ENCODE measurements around the gene NPBWR2. TPM values are rescaled to one million over a fixed set of nuclear protein-coding genes. Genes with fewer than 3 reads are reported as not detected.

The NPBWR2 gene
- total and polyA plus RNA-seq, 2 donors (not counting 3 experiments of a cell fraction or from before 2014, with no cell fraction given): not detected

DNA sequence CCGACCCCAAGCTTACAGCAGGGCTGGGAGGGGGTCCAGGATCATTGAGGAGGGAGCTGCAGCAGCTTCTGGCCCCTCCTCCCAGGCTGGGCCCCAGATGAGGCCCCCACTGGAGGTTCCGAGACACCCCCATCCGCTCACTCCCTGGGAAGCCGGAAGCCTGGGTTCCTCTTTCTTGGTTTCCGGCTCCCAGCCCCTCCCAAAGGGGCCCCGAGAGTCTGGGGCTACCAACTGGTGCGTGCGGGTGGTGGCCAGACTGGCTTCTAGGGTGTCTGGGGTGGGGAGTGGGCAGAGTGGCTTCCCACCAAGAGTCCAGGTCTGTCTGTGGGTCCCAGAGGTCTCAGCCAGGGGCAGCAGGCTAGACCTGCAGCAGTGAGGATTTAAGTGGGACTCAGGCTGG is 30.3 kb downstream of the NPBWR2 start:
- POLR2A ChIA-PET: no interaction called here
- H3K27me3 ChIP-seq (ENCODE audit: control insufficient read depth in 2 of 2, insufficient read depth in 2 of 2, low read length in 2 of 2): no peaks in the 10 kb centered on the region

More for the DNA sequence above, 30.3 kb downstream of the NPBWR2 start:
- BruUV-seq (replicated peaks): no TSS peak
- H3K79me2 ChIP-seq (ENCODE audit: control insufficient read depth, insufficient read depth, low read length): peaks cover 6% of the 10 kb centered on the region
- intact Hi-C loops (cut with micrococcal nuclease): no loop called here
- no peak overlapping the region for H3K4me3 ChIP-seq (replicated peaks in 1 of 3; ENCODE audit: insufficient read depth in 1 of 3, low read depth in 1 of 3, low read length in 3 of 3)
- peaks cover 14% of the 10 kb centered on the region for H3K4me1 ChIP-seq (ENCODE audit: control insufficient read depth, extremely low read depth, insufficient read depth, low read length)
- no peak overlapping the region for H3K4me2 ChIP-seq (ENCODE audit: insufficient read depth, low read length)
- CTCF ChIA-PET: no interaction called here
- H3K9me3 ChIP-seq (replicated peaks; ENCODE audit: control insufficient read depth, insufficient read depth, low read length): no peaks in the 10 kb centered on the region
- H2AFZ ChIP-seq (ENCODE audit: low read depth, low read length): no peak overlapping the region
- no peaks in the 10 kb centered on the region for H4K20me1 ChIP-seq (replicated peaks; ENCODE audit: control insufficient read depth, extremely low read depth, insufficient read depth, low read length)
- no peak overlapping the region for H3K9ac ChIP-seq (replicated peaks; ENCODE audit: extremely low read depth, insufficient read depth, low read length)
- dilution Hi-C loops (cut with MboI; ENCODE audit: extremely low pct_ligation_motif_present, low sequenced_read_pairs): no loop called here
- TF ChIP-seq MYC (IDR thresholded peaks at IDR 0.05; ENCODE audit: low read depth, low read length) (no peak), POLR2AphosphoS5 (IDR thresholded peaks at IDR 0.05; ENCODE audit: insufficient read depth, low read depth, low read length) (no peak), JUN (IDR thresholded peaks at IDR 0.05; ENCODE audit: borderline replicate concordance, insufficient read depth, insufficient read length, low read depth) (no peak), POLR2A (IDR thresholded peaks at IDR 0.05; ENCODE audit: low read depth, low read length) (no peak), FOS (IDR thresholded peaks at IDR 0.05; ENCODE audit: borderline replicate concordance, insufficient read depth, low read length) (no peak), GATA2 (IDR thresholded peaks at IDR 0.05; ENCODE audit: insufficient read depth, insufficient read length, low read depth, low read length) (no peak), EZH2 (IDR thresholded peaks at IDR 0.05; ENCODE audit: borderline replicate concordance, low read depth, low read length, severe bottlenecking) (no peak)
- TF ChIP-seq, protein P1, sequence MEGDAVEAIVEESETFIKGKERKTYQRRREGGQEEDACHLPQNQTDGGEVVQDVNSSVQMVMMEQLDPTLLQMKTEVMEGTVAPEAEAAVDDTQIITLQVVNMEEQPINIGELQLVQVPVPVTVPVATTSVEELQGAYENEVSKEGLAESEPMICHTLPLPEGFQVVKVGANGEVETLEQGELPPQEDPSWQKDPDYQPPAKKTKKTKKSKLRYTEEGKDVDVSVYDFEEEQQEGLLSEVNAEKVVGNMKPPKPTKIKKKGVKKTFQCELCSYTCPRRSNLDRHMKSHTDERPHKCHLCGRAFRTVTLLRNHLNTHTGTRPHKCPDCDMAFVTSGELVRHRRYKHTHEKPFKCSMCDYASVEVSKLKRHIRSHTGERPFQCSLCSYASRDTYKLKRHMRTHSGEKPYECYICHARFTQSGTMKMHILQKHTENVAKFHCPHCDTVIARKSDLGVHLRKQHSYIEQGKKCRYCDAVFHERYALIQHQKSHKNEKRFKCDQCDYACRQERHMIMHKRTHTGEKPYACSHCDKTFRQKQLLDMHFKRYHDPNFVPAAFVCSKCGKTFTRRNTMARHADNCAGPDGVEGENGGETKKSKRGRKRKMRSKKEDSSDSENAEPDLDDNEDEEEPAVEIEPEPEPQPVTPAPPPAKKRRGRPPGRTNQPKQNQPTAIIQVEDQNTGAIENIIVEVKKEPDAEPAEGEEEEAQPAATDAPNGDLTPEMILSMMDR (IDR thresholded peaks at IDR 0.05; ENCODE audit: extremely low read depth in 1 of 2, insufficient read depth in 1 of 2, low read depth in 1 of 2, low read length in 2 of 2): no peak
- TF ChIP-seq, protein P2, sequence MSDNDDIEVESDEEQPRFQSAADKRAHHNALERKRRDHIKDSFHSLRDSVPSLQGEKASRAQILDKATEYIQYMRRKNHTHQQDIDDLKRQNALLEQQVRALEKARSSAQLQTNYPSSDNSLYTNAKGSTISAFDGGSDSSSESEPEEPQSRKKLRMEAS (IDR thresholded peaks at IDR 0.05; ENCODE audit: insufficient read depth, insufficient read length): no peak
- peaks cover 0 to 19% of the 10 kb centered on the region in 2 experiments for H3K36me3 ChIP-seq (ENCODE audit: control insufficient read depth in 2 of 2, extremely low read depth in 1 of 2, insufficient read depth in 2 of 2, low read length in 2 of 2)
- H3K27ac ChIP-seq (ENCODE audit: insufficient read depth, low read depth, low read length): no peak overlapping the region
- DNase-seq (ENCODE audit: low read depth, low spot score): no peak
- no peak for FAIRE-seq
- H3K9me1 ChIP-seq (replicated peaks; ENCODE audit: control insufficient read depth, extremely low read depth, insufficient read depth, low read length): no peaks in the 10 kb centered on the region
